ENCODE data around the gene XIRP1. TPM values are rescaled to one million over a fixed set of nuclear protein-coding genes. Genes with fewer than 3 reads are reported as not detected.

XIRP1 gene
- total RNA-seq, 3 donors from 2014 or later = 0.44 TPM; not detected in 2

- H3K27me3 ChIP-seq = no peaks in the 10 kb centered on the region
- DNase-seq (ENCODE audit: low spot score in 2 of 2) = no peak
- no peaks in the 10 kb centered on the region for H3K9me3 ChIP-seq
- H3K27ac ChIP-seq = no peak overlapping the region
- intact Hi-C loops (cut with DNase I; ENCODE audit: low total_unique reads) = no loop called here
- no peak overlapping the region for H3K4me3 ChIP-seq
- no peaks in the 10 kb centered on the region for H3K36me3 ChIP-seq
- TF ChIP-seq POLR2AphosphoS5 (IDR thresholded peaks at IDR 0.05) (no peak), POLR2A (IDR thresholded peaks at IDR 0.05) (no peak), CTCF (IDR thresholded peaks at IDR 0.05) (peak in 1 of 3 donors; percentile 68)
- peaks cover 0 to 5% of the 10 kb centered on the region in 2 donors for H3K4me1 ChIP-seq
These were observed 3.0 kb downstream of the XIRP1 start for GRCh38 chr3:39189150-39189958.

GRCh38 chr3:39188271-39189149 is 3.9 kb downstream of the XIRP1 start:
- TF ChIP-seq POLR2AphosphoS5 (IDR thresholded peaks at IDR 0.05) = no peak
- TF ChIP-seq POLR2A (IDR thresholded peaks at IDR 0.05) = no peak
- Histone ChIP-seq H3K27me3 (no peaks in the 10 kb centered on the region), H3K4me1 (peaks cover 0 to 5% of the 10 kb centered on the region in 2 donors), H3K9me3 (no peaks in the 10 kb centered on the region), H3K36me3 (no peaks in the 10 kb centered on the region), H3K27ac (no peak overlapping the region), H3K4me3 (no peak overlapping the region)
- intact Hi-C loops (cut with DNase I; ENCODE audit: low total_unique reads) = no loop called here
- DNase-seq (ENCODE audit: low spot score in 2 of 2) = no peak

- Histone ChIP-seq H3K9me3 (no peaks in the 10 kb centered on the region), H3K27ac (no peak overlapping the region), H3K27me3 (no peaks in the 10 kb centered on the region), H3K36me3 (no peaks in the 10 kb centered on the region), H3K4me3 (no peak overlapping the region), H3K4me1 (peaks cover 0 to 5% of the 10 kb centered on the region in 2 donors)
- intact Hi-C loops (cut with DNase I; ENCODE audit: low total_unique reads) = no loop called here
- TF ChIP-seq POLR2A (IDR thresholded peaks at IDR 0.05) = no peak
- no peak for TF ChIP-seq CTCF (IDR thresholded peaks at IDR 0.05)
- TF ChIP-seq POLR2AphosphoS5 (IDR thresholded peaks at IDR 0.05) = no peak
- DNase-seq (ENCODE audit: low spot score in 2 of 2) = no peak
These were observed 4.8 kb downstream of the XIRP1 start for GRCh38 chr3:39187372-39188155.

- intact Hi-C loops (cut with DNase I; ENCODE audit: low total_unique reads) = no loop called here
- no peaks in the 10 kb centered on the region for H3K36me3 ChIP-seq
- no peak for TF ChIP-seq POLR2A (IDR thresholded peaks at IDR 0.05)
- no peak for TF ChIP-seq CTCF (IDR thresholded peaks at IDR 0.05)
- TF ChIP-seq POLR2AphosphoS5 (IDR thresholded peaks at IDR 0.05) = no peak
- H3K27ac ChIP-seq = no peak overlapping the region
- H3K9me3 ChIP-seq = no peaks in the 10 kb centered on the region
- DNase-seq (ENCODE audit: low spot score in 2 of 2) = no peak
- no peak overlapping the region for H3K4me3 ChIP-seq
- peaks cover 0 to 5% of the 10 kb centered on the region in 2 donors for H3K4me1 ChIP-seq
- no peaks in the 10 kb centered on the region for H3K27me3 ChIP-seq
These were observed 5.7 kb downstream of the XIRP1 start for GRCh38 chr3:39186692-39187151.

- intact Hi-C loops (cut with DNase I; ENCODE audit: low total_unique reads) = no loop called here
- Histone ChIP-seq H3K4me1 (peaks cover 0 to 5% of the 10 kb centered on the region in 2 donors), H3K27ac (no peak overlapping the region), H3K36me3 (no peaks in the 10 kb centered on the region), H3K4me3 (no peak overlapping the region), H3K9me3 (no peaks in the 10 kb centered on the region), H3K27me3 (no peaks in the 10 kb centered on the region)
- no peak for DNase-seq (ENCODE audit: low spot score in 2 of 2)
- TF ChIP-seq CTCF (IDR thresholded peaks at IDR 0.05) = no peak
- no peak for TF ChIP-seq POLR2A (IDR thresholded peaks at IDR 0.05)
- no peak for TF ChIP-seq POLR2AphosphoS5 (IDR thresholded peaks at IDR 0.05)
These were observed 6.3 kb downstream of the XIRP1 start for GRCh38 chr3:39185959-39186691.
